Stimulated activated CD4-positive, alpha-beta T cell treated with anti-CD3 and anti-CD28 coated beads, Interleukin-15, amount 100 ng/mL, for 48 hours (primary cell): ENCODE data around the gene KLHDC4.
"Not testable (repeated sequence)": the region's sequence is repeated elsewhere in the genome, so short reads cannot be mapped to it uniquely, and the experiment has no call there.

Experiments used
- DNase-seq, 2 donors: peaks; one replicate each; pipeline ENCODE4 v3.0.0-alpha.2; 2020; ENCODE audit warnings: low read depth in 2 of 2

Gene KLHDC4

DNA sequence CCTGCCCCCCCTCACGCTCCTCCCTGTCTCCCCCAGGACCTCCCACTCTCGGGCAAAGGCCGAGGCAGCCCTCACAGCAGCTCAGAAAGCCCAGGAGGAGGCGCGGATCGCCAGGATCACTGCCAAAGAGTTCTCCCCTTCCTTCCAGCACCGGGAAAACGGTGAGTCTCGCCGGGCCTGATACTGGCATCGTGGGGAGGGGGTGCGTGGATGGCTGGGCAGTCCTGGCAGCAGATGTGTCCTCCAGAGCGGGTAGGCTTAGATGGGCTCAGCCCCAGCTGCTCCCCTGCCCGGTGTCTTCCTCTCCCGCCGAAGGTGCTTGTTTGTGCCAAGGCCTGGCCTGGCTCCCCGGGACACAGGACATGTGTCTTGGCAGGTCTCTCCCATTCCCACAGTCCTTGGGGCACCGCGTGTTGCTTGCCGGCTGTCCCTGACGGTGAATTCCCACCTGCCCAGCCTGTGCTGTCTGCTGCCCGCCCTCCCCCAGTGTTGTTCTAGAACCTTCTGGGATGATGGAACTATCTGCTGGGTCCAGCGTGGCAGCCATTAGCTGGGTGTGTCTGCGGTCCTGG, 81.6 kb downstream of the KLHDC4 start:
- no peak for DNase-seq

- no peak for DNase-seq
These were observed 82.9 kb downstream of the KLHDC4 start for GRCh38 chr16:87682852-87683399.

DNA sequence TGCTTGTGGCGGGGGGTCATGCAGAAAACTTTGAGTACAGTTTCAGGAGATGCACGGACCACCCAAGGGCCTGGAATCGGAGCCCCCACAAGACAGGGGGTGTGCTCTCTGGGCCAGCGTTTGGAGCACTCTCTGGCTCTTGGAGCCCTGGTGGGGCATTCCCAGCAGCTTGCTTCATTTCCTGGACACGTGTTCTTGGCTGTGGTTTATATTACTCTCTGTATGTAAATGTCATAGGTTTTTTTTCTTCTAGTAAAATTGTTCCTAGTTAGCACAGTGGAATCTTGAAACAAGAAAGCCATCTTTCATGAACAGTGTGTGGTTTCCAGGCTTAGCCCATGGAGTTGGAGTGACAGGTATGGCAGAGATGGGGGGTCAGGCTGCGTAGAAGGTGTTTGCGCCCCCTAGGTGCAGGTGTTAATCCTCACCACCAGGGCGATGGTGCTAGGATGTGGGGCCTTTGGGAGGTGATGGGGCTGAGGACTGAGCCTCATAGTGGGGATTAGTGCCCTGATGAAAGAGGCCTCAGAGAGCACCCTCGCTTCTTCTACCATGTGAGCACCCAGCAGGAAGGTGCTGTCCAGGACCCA, 83.7 kb downstream of the KLHDC4 start:
- no peak for DNase-seq

- DNase-seq: not testable (repeated sequence)
These were observed 84.7 kb downstream of the KLHDC4 start for GRCh38 chr16:87681051-87681602.

DNA sequence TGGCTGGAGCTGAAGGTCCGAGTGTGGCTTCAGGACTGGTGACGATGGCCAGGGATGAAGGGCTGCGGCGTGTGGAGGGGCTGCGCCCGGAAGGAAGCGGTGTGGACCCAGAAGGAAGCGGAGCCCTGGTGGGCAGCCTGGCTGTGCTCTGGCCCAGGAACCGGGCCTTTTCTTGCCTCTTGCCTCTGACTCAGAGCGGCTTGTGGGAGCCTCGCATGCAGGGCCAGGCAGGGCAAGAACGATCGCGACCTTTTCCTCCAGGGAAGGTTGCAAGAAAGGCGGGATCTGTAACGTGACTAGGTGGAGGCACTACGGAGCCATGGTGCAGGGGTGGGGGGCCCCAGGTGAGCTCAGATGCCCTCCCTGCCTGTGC, 85.5 kb downstream of the KLHDC4 start:
- DNase-seq: no peak

DNA sequence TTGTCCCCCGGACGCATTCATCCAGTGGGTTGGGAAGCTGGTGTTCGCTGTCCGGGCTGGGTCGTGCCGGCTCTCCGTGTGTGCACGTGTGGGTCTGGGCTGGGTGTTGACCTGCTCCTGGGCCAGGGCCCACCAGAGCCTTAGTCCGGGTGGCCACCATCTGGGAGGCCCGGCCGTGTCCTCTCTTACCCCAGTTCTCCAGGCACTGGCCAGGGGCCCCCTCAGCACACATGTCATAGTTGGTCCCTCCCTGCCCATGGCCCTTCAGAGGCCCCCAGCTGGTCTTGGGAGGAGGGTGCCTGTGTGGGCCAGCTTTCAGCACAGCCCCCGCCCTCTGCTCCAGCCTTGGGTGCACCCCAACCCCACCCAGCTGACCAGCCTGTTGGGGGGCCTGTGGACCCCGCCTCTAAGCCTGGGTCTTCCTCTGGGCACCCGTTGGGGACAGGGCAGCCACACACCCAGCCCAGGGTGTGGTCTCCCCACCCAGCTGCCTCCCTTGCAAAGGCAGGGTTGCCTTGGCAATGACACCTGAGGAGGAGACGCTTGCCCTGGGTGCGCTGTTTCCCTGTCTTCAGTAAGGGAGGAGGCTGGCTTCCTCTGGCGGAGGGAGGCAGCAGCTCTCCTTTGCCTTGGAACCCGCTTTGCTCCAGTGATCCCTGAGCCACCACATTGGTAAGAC, 86.1 kb downstream of the KLHDC4 start:
- DNase-seq: no peak

- DNase-seq: no peak
These were observed 87.2 kb downstream of the KLHDC4 start for GRCh38 chr16:87678618-87679017.

GRCh38 chr16:87677830-87678229, 88.0 kb downstream of the KLHDC4 start:
- no peak for DNase-seq

DNA sequence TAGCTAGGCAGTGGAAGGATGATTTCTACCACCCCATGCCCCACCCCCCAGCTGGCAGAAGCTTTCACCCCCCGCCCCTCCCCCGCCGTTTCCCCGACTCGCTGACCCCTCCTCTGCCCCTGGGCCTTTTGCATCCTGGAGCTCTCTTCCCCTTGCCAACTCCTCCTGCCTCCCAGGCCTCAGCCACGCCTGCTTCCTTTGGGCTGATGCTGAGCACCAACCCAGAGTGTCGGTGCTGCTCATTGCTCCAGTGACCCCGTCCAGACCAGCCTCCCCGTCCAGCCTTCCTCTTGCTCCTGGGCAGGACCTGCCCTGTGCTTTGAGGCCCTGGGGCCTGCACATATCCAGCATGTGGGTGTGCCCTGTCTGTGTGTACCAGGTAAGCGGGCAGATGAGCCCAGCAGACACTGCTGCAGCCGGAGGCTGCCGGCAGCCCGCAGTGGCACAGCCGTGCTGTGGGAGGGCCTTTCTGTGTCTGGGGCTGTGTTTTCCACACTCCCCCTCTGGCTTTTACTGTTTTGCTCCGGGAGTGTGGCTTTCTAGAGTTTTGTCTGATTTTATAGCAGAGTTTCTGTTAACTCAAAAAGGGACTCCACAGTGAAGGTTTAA, 90.6 kb downstream of the KLHDC4 start:
- DNase-seq: no peak

DNA sequence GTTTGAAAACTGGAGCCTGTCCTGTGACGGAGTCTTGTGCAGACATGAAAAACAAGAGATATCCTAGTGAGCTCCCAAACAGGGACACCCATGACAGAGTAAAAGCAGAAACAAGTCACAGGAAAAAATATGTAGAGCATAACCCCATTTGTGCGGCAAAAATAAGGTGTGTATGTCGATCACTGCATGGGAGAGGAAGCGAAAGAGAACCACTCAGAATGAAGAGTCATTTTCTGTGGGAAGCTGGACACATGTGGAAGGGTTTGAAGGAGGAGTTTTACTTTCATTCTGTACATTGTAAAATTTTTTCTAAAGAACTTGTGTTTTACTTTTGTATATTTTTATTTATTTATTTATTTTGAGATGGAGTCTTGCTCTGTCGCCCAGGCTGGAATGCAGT, 91.4 kb downstream of the KLHDC4 start:
- no peak for DNase-seq

DNA sequence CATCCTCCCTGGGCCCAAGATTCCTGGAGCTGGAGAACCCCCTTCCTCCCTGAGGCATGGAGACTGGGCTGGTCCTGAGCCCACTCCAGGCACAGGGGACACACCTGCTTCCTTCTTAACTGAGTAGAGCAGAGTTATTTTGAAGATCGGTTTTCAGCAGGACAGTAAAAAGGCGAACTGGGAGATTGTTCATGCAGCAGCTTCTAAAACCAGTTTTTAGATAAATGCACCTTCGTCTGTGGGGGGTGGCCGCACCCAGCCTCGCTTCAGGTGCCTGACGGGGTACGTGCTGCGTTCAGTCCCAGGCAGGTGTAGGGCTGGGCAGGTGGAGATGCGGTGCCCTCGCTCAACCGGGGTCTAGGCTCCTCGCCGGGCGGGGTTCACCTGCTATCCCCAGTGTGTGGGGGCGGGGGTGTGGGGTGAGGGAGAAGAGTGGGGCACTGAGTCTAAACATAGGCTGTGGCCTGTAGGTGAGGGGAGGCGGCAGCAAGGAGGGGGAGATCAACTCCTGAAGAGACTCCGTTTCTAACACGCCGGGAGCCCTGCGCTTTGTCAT, 94.0 kb downstream of the KLHDC4 start:
- no peak for DNase-seq

DNA sequence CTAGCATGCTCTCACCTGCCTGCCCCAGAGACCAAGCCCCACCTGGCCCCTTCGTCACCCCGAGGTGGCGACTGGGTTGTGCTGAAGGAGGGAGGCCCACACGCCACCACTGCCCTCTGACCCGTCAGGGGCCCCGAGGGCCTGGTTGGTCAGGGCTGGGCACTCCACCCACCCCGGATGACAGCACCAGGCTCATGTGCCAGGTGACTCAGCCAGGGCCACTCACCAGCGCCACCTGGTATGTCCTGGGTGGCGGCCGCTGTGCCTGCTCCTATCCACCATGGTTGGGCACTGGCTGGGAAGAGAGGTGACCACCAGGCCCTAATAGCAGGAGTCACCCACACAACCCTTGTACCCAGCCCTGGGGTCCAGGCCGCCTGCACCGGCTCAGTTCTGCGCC, 94.6 kb downstream of the KLHDC4 start:
- DNase-seq: no peak

- DNase-seq: no peak
These were observed 96.1 kb downstream of the KLHDC4 start for GRCh38 chr16:87669672-87670071.

GRCh38 chr16:87667946-87668345, 97.8 kb downstream of the KLHDC4 start:
- DNase-seq: no peak

DNA sequence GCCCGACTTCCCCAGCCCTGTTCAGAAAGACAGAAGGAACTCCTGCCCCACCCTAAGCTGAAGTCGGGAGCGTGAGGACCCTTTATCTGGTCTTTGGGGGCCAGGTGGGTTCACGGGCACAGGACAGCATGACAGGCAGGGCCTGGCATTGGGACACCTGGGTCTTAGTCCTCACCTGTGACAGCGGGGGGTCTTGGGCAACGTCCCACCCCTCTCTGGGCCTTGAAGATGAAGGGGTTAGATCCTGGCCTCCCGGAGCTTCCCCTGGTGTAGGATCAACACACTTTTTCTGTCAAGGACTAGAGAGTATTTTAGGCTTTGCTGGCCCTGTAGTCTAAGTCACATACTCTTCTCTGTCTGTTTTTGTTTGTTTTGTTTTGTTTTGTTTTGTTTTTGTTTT, 98.3 kb downstream of the KLHDC4 start:
- no peak for DNase-seq

DNA sequence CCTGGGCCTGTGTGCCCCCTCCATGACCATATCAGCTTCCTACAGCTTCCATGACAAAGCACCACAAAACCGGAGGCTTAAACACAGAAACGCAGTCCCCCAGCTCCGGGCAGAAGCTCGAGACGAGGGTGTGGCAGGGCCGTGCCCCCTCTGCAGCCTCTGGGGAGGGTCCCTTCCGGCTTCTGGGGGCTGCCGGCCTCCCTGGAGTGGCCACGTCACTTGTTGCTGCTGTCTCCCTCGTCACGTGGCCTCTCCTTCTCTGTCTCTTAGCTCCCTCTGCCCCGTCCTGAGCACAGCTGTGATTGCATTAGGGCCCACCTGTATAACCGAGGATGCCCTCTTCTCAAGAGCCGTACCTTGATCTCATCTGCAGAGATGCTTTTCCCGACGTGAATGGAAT, 98.9 kb downstream of the KLHDC4 start:
- DNase-seq: no peak

GRCh38 chr16:87665193-87665592, 100.6 kb downstream of the KLHDC4 start:
- no peak for DNase-seq

- DNase-seq: no peak
These were observed 101.0 kb downstream of the KLHDC4 start for GRCh38 chr16:87664792-87665191.

GRCh38 chr16:87662254-87663204, 103.3 kb downstream of the KLHDC4 start:
- DNase-seq: no peak

DNA sequence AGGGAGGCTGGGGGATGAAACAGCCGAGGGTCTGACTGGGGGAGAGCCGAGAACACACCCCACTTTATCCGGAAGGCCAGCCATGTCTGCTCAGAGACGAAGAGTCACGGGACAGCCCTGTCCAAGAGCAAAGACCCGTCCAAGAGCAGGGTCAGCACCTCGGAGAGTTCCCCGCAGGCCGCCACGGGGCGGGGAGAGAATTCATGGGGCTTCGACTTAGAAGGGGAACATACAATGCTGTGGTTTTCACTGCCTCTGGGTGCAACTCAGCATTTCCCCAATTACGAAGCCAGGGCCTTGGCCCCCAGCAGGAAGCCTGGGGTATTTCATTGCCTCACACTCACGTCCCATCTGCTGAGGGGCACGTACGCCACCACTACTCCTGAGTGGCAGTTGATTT, 104.2 kb downstream of the KLHDC4 start:
- no peak for DNase-seq
